PC-9 (cell line): ENCODE data around the gene KRTAP5-5.

Experiments used
- EZH2 ChIP-seq: fragments of 200-600 bp; sonication (generic); IDR thresholded peaks from 2 replicates; pipeline ENCODE4 v1.8.0; 2017; ENCODE audit warnings: antibody characterized with exemption, low read depth
- TF ChIP-seq, protein P1 (sequence below): fragments of 200-600 bp; sonication (generic); conservative IDR thresholded peaks from 2 replicates; pipeline ENCODE4 v1.6.1; 2017; ENCODE audit warnings: mixed run types, antibody characterized with exemption, mild to moderate bottlenecking, moderate library complexity

DNA sequence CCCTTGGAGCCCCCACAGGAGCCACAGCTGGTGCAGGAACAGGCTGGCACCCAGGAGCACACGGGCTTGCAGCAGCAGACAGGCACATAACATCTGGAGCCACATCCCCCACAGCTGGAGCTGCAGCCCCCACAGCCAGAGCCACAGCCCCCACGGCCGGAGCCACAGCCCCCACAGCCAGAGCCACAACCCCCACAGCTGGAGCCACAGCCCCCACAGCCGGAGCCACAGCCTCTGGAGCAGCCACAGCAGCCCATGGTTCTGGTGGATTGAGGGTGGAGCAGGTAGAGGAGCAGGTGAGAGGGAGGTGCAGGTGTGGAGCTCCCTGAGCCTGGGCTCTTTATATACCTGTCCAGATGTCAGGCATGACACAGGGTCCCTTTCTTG is 31.6 kb upstream of the KRTAP5-5 start, which contains the start of gene KRTAP5-2:
- TF ChIP-seq, protein P1, sequence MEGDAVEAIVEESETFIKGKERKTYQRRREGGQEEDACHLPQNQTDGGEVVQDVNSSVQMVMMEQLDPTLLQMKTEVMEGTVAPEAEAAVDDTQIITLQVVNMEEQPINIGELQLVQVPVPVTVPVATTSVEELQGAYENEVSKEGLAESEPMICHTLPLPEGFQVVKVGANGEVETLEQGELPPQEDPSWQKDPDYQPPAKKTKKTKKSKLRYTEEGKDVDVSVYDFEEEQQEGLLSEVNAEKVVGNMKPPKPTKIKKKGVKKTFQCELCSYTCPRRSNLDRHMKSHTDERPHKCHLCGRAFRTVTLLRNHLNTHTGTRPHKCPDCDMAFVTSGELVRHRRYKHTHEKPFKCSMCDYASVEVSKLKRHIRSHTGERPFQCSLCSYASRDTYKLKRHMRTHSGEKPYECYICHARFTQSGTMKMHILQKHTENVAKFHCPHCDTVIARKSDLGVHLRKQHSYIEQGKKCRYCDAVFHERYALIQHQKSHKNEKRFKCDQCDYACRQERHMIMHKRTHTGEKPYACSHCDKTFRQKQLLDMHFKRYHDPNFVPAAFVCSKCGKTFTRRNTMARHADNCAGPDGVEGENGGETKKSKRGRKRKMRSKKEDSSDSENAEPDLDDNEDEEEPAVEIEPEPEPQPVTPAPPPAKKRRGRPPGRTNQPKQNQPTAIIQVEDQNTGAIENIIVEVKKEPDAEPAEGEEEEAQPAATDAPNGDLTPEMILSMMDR: no peak
- TF ChIP-seq EZH2: no peak
